Hepatocyte (in vitro differentiated cells): Measurements from ENCODE around the gene ARRB1. TPM values are rescaled to one million over a fixed set of nuclear protein-coding genes. Genes with fewer than 3 reads are reported as not detected.

Experiments used
- DNase-seq: peaks from one replicate; pipeline ENCODE4 v3.0.0-alpha.2; 2016; ENCODE audit warnings: low spot score
- H2AFZ ChIP-seq: fragments of 200-600 bp; sonication (generic); 2 replicates; pipeline ENCODE4 v1.6.0; 2016; ENCODE audit warnings: antibody characterized with exemption, mild to moderate bottlenecking
- H3K27ac ChIP-seq: fragments of 200-600 bp; sonication (generic); 2 replicates; pipeline ENCODE4 v1.5.1; 2016; ENCODE audit warnings: mild to moderate bottlenecking
- H3K27me3 ChIP-seq: fragments of 200-600 bp; sonication (generic); 2 replicates; pipeline ENCODE4 v1.6.1; 2016
- H3K36me3 ChIP-seq: fragments of 200-600 bp; sonication (generic); replicated peaks from 2 replicates; pipeline ENCODE4 v1.5.1; 2016; ENCODE audit warnings: low read depth; ENCODE audit not compliant: insufficient read depth
- H3K4me1 ChIP-seq: fragments of 200-600 bp; sonication (generic); 2 replicates; pipeline ENCODE4 v1.5.1; 2016; ENCODE audit warnings: mild to moderate bottlenecking, moderate library complexity; ENCODE audit not compliant: insufficient read depth
- H3K4me2 ChIP-seq: fragments of 200-600 bp; sonication (generic); 2 replicates; pipeline ENCODE4 v1.6.0; 2016
- H3K4me3 ChIP-seq: fragments of 200-600 bp; sonication (generic); 2 replicates; pipeline ENCODE4 v1.5.1; 2016; ENCODE audit warnings: mild to moderate bottlenecking
- H3K79me2 ChIP-seq: fragments of 200-600 bp; sonication (generic); 2 replicates; pipeline ENCODE4 v1.6.0; 2017; ENCODE audit warnings: mild to moderate bottlenecking
- H3K9me2 ChIP-seq: fragments of 200-600 bp; sonication (generic); replicated peaks from 2 replicates; pipeline ENCODE4 v1.6.0; 2017; ENCODE audit warnings: mild to moderate bottlenecking; ENCODE audit not compliant: insufficient read depth
- H3K9me3 ChIP-seq: fragments of 200-600 bp; sonication (generic); 2 replicates; pipeline ENCODE4 v1.5.1; 2016; ENCODE audit warnings: low read depth, mild to moderate bottlenecking
- H4K20me1 ChIP-seq: fragments of 200-600 bp; sonication (generic); 2 replicates; pipeline ENCODE4 v1.6.0; 2016; ENCODE audit warnings: mild to moderate bottlenecking; ENCODE audit not compliant: insufficient read depth, poor library complexity, severe bottlenecking
- CTCF ChIP-seq: fragments of 200-600 bp; sonication (generic); IDR thresholded peaks from 2 replicates; pipeline ENCODE4 v1.5.1; 2016; ENCODE audit warnings: antibody characterized with exemption, mild to moderate bottlenecking; ENCODE audit not compliant: poor library complexity
- EZH2 ChIP-seq: fragments of 200-600 bp; sonication (generic); IDR thresholded peaks from 2 replicates; pipeline ENCODE4 v1.6.1; 2016; ENCODE audit warnings: antibody characterized with exemption, mild to moderate bottlenecking, borderline replicate concordance
- EZH2phosphoT487 ChIP-seq: fragments of 200-600 bp; sonication (generic); IDR thresholded peaks from one replicate; pipeline ENCODE4 v1.6.1; 2018; ENCODE audit warnings: antibody characterized with exemption, mild to moderate bottlenecking, low read depth, moderate library complexity; ENCODE audit not compliant: unreplicated experiment, severe bottlenecking
- WGBS: methylation state at CpG from one replicate; pipeline ENCODE4 v1.1.6; 2016; ENCODE audit warnings: low lambda C conversion rate; ENCODE audit errors: missing lambda C conversion rate; 5-methylcytosine and 5-hydroxymethylcytosine counted together
- polyA plus RNA-seq: library from polyadenylated mRNA; unstranded; fragments of >200 nt; fragmentation: Nextera tagmentation; extraction: Ambion mirVana; gene quantifications from 2 replicates; pipeline ENCODE4 v1.2.1, GENCODE V29; 2016
- total RNA-seq: library from RNA; depleted of rRNA; stranded (reverse); fragments of >200 nt; gene quantifications from 2 replicates; pipeline ENCODE4 v1.2.3, GENCODE V29; 2014

ARRB1 gene
- total and polyA plus RNA-seq, 2 experiments from 2014 or later: 16.2 to 83.2 TPM

GRCh38 chr11:75242722-75243600 lies 108.5 kb downstream of the ARRB1 start:
- Histone ChIP-seq H3K4me3 (no peak overlapping the region), H3K79me2 (no peaks in the 10 kb centered on the region), H3K27ac (no peak overlapping the region), H4K20me1 (no peaks in the 10 kb centered on the region), H3K27me3 (peaks cover 63% of the 10 kb centered on the region), H3K36me3 (no peaks in the 10 kb centered on the region), H2AFZ (no peak overlapping the region), H3K9me3 (no peaks in the 10 kb centered on the region), H3K4me1 (peaks cover 5% of the 10 kb centered on the region), H3K9me2 (no peaks in the 10 kb centered on the region), H3K4me2 (no peak overlapping the region)
- no peak for TF ChIP-seq EZH2phosphoT487
- TF ChIP-seq CTCF: no peak
- TF ChIP-seq EZH2: no peak
- DNase-seq: no peak
- WGBS: 88% methylated on average over 15 of the region's 16 CpGs

GRCh38 chr11:75241906-75242644 lies 109.4 kb downstream of the ARRB1 start:
- no peaks in the 10 kb centered on the region for H3K79me2 ChIP-seq
- 10% methylated on average over 48 of the region's 72 CpGs for WGBS
- no peak overlapping the region for H2AFZ ChIP-seq
- no peaks in the 10 kb centered on the region for H3K36me3 ChIP-seq
- peak overlapping the region; percentile 94 for H3K4me2 ChIP-seq
- H3K9me2 ChIP-seq: no peaks in the 10 kb centered on the region
- H4K20me1 ChIP-seq: no peaks in the 10 kb centered on the region
- no peaks in the 10 kb centered on the region for H3K9me3 ChIP-seq
- H3K27ac ChIP-seq: no peak overlapping the region
- peaks cover 69% of the 10 kb centered on the region for H3K27me3 ChIP-seq
- H3K4me1 ChIP-seq: peaks cover 5% of the 10 kb centered on the region
- peak overlapping the region; percentile 33 for H3K4me3 ChIP-seq
- TF ChIP-seq CTCF: no peak
- TF ChIP-seq EZH2: no peak
- TF ChIP-seq EZH2phosphoT487: no peak
- no peak for DNase-seq

- no peaks in the 10 kb centered on the region for H3K9me3 ChIP-seq
- WGBS: 2% methylated on average over 133 of the region's 140 CpGs
These were observed 110.2 kb downstream of the ARRB1 start for GRCh38 chr11:75241036-75241905.

More at GRCh38 chr11:75241036-75241905, 110.2 kb downstream of the ARRB1 start:
- Histone ChIP-seq H3K4me3 (peak overlapping the region; percentile 39), H3K4me1 (peaks cover 5% of the 10 kb centered on the region), H4K20me1 (no peaks in the 10 kb centered on the region), H2AFZ (no peak overlapping the region), H3K27me3 (peaks cover 69% of the 10 kb centered on the region), H3K9me2 (no peaks in the 10 kb centered on the region), H3K27ac (no peak overlapping the region), H3K36me3 (no peaks in the 10 kb centered on the region), H3K79me2 (no peaks in the 10 kb centered on the region), H3K4me2 (peak overlapping the region; percentile 94)
- peak; percentile 94 for DNase-seq
- TF ChIP-seq EZH2 (no peak), EZH2phosphoT487 (no peak), CTCF (peak; percentile 59)
